Panc1 (cell line): ENCODE results near the gene KCNG2. TPM values are rescaled to one million over a fixed set of nuclear protein-coding genes. Genes with fewer than 3 reads are reported as not detected.

ENCODE experiments used
- ATAC-seq: fragments of 200-7000 bp; cut with Tn5 transposase; 2 replicates; pipeline ENCODE4 v1.9.1; 2020; ENCODE audit warnings: mild to moderate bottlenecking, moderate library complexity
- BruUV-seq: library from RNA; stranded (reverse); fragments of 400-500 nt; replicated peaks from 2 replicates; lab custom pipeline; 2021; lab: Mats Ljungman, UMichigan
- CTCF ChIA-PET: fragments of 300-600 bp; sonication (Branson Sonifier 250); formaldehyde crosslinking; loops from one replicate; lab custom pipeline; 2022; ENCODE audit warnings: antibody characterized with exemption; lab: Charles Lee
- POLR2A ChIA-PET: fragments of 300-600 bp; sonication (Branson Sonifier 250); formaldehyde crosslinking; loops from one replicate; lab custom pipeline; 2022; ENCODE audit warnings: antibody characterized with exemption; lab: Charles Lee
- DNase-seq: peaks from one replicate; pipeline ENCODE4 v3.0.0-alpha.2; 2010; ENCODE audit warnings: low read depth, low spot score
- H3K27ac ChIP-seq: 2 replicates; pipeline ENCODE4 v1.5.1; 2011; ENCODE audit warnings: mild to moderate bottlenecking, low read length, inconsistent platforms
- H3K27me3 ChIP-seq: fragments of 200-500 bp; sonication (Bioruptor generic); 2 replicates; pipeline ENCODE4 v1.6.0; 2014; ENCODE audit warnings: low read length, inconsistent platforms; ENCODE audit not compliant: control insufficient read depth, insufficient read depth
- H3K36me3 ChIP-seq: fragments of 200-500 bp; sonication (Bioruptor generic); 2 replicates; pipeline ENCODE4 v1.5.1; 2014; ENCODE audit warnings: inconsistent platforms, mild to moderate bottlenecking, low read length, moderate library complexity; ENCODE audit not compliant: control insufficient read depth, insufficient read depth
- H3K4me1 ChIP-seq: 2 replicates; pipeline ENCODE4 v1.5.1; 2011; ENCODE audit warnings: inconsistent platforms, mild to moderate bottlenecking, low read length, moderate library complexity; ENCODE audit not compliant: control insufficient read depth, insufficient read depth
- H3K4me3 ChIP-seq, 2 experiments: 2 replicates each; pipeline ENCODE4 v1.5.1; 2011 to 2012; ENCODE audit warnings: low read depth in 2 of 2, low read length in 2 of 2, mild to moderate bottlenecking in 2 of 2, inconsistent platforms in 1 of 2, moderate library complexity in 1 of 2
- H3K9me3 ChIP-seq: fragments of 200-500 bp; sonication (Bioruptor generic); 2 replicates; pipeline ENCODE4 v1.5.1; 2014; ENCODE audit warnings: low read depth, mild to moderate bottlenecking, inconsistent platforms, low read length, moderate library complexity; ENCODE audit not compliant: control insufficient read depth, insufficient read depth
- CTCF ChIP-seq: fragments of 450-650 bp; IDR thresholded peaks from 2 replicates; pipeline ENCODE4 v1.5.1; 2017; ENCODE audit warnings: mild to moderate bottlenecking
- POLR2AphosphoS5 ChIP-seq: IDR thresholded peaks from 2 replicates; pipeline ENCODE4 v1.6.1; 2012; ENCODE audit warnings: mild to moderate bottlenecking, low read depth, low read length, moderate library complexity
- REST ChIP-seq, 2 experiments: IDR thresholded peaks; 2 replicates each; pipeline ENCODE4 v1.6.1; 2011 to 2012; ENCODE audit warnings: low read depth in 2 of 2, control low read depth in 1 of 2, low read length in 1 of 2, mild to moderate bottlenecking in 1 of 2, moderate library complexity in 1 of 2; ENCODE audit not compliant: insufficient read depth in 1 of 2
- SIN3A ChIP-seq: IDR thresholded peaks from 2 replicates; pipeline ENCODE4 v1.6.1; 2012; ENCODE audit warnings: low read depth, mild to moderate bottlenecking, low read length, moderate library complexity, borderline replicate concordance; ENCODE audit not compliant: insufficient read depth
- TCF7L2 ChIP-seq: IDR thresholded peaks from 2 replicates; pipeline ENCODE4 v1.6.1; 2011; ENCODE audit warnings: mild to moderate bottlenecking, low read depth, low read length, inconsistent platforms
- in situ Hi-C: cut with HindIII; loops from 2 replicates; pipeline ENCODE4 v1.10.0; 2016; ENCODE audit warnings: low sequenced_read_pairs, low pct_unique_long_range_greater_than_20kb
- intact Hi-C: fragments of 100-400 bp; cut with micrococcal nuclease; formaldehyde crosslinking; loops from one replicate; pipeline ENCODE4 v1.10.0; 2022; ENCODE audit not compliant: unreplicated experiment
- total RNA-seq: library from RNA; stranded (reverse); gene quantifications from one replicate; pipeline ENCODE4 v1.2.1, GENCODE V29; 2021; ENCODE audit not compliant: unreplicated experiment

KCNG2 gene
- total RNA-seq, 1 experiment from 2014 or later, result not detected

GRCh38 chr18:79940126-79940813 lies 142.5 kb downstream of the KCNG2 start:
- ATAC-seq (no peak), DNase-seq (no peak)
- no peak overlapping the region for H3K27ac ChIP-seq
- no peaks in the 10 kb centered on the region for H3K27me3 ChIP-seq
- intact Hi-C loops (no loop called here), in situ Hi-C loops (no loop called here)
- ChIA-PET POLR2A (no interaction called here), CTCF (no interaction called here)
- TF ChIP-seq POLR2AphosphoS5 (no peak), REST (IDR thresholded peaks at IDR 0.05; ENCODE audit: insufficient read depth in 1 of 2, low read depth in 2 of 2, low read length in 1 of 2) (no peak), CTCF (no peak), TCF7L2 (no peak), SIN3A (no peak)
- peaks cover 11% of the 10 kb centered on the region for H3K4me1 ChIP-seq
- no peaks in the 10 kb centered on the region for H3K9me3 ChIP-seq
- H3K4me3 ChIP-seq, result no peak overlapping the region
- no peaks in the 10 kb centered on the region; the same call in 1 of the 2 replicates for H3K36me3 ChIP-seq
- BruUV-seq, result no TSS peak

- CTCF ChIA-PET, result no interaction called here
- no peak for ATAC-seq
- TF ChIP-seq SIN3A (no peak), CTCF (no peak), TCF7L2 (no peak), POLR2AphosphoS5 (no peak), REST (IDR thresholded peaks at IDR 0.05; ENCODE audit: insufficient read depth in 1 of 2, low read depth in 2 of 2, low read length in 1 of 2) (no peak)
- H3K4me1 ChIP-seq, result peaks cover 17% of the 10 kb centered on the region
- H3K27ac ChIP-seq, result no peak overlapping the region
- no peak for DNase-seq
- H3K4me3 ChIP-seq, result no peak overlapping the region
- BruUV-seq, result no TSS peak
- intact Hi-C loops (no loop called here), in situ Hi-C loops (no loop called here)
- POLR2A ChIA-PET, result no interaction called here
- H3K9me3 ChIP-seq, result no peaks in the 10 kb centered on the region
- no peaks in the 10 kb centered on the region; the same call in 1 of the 2 replicates for H3K36me3 ChIP-seq
- H3K27me3 ChIP-seq, result no peaks in the 10 kb centered on the region
These were observed 143.2 kb downstream of the KCNG2 start for GRCh38 chr18:79940814-79941472.
